Measurements from ENCODE around the gene PYROXD2. TPM values are rescaled to one million over a fixed set of nuclear protein-coding genes. Genes with fewer than 3 reads are reported as not detected.

PYROXD2 gene
- total and polyA plus RNA-seq, 2 of the 13 experiments (the other 11 are each of a cell fraction or from before 2014, with no cell fraction given) = 2.0 to 6.2 TPM

- TF ChIP-seq SP2 (CRISPR knock-in tag; IDR thresholded peaks at IDR 0.05) = no peak
Observed at GRCh38 chr10:98382691-98383101, 32.3 kb downstream of the PYROXD2 start (continued).

- TF ChIP-seq KDM2A (CRISPR knock-in tag; IDR thresholded peaks at IDR 0.05; ENCODE audit: borderline replicate concordance, low read depth) (no peak), CCAR2 (optimal IDR thresholded peaks at IDR 0.05; ENCODE audit: low read depth, low read length) (no peak), RORA (CRISPR knock-in tag; IDR thresholded peaks at IDR 0.05) (no peak), MAFF (IDR thresholded peaks at IDR 0.05; ENCODE audit: low read depth, low read length) (peak; percentile 98), MAFK (conservative IDR thresholded peaks at IDR 0.05 in 1 of 2, IDR thresholded peaks at IDR 0.05 in 1 of 2; ENCODE audit: low read length in 2 of 2) (peak; percentile 97 to 99)
- WGBS (ENCODE audit: low lambda C conversion rate) = 48% methylated on average over 6 of the region's 8 CpGs
Observed at GRCh38 chr10:98380493-98381339, 34.3 kb downstream of the PYROXD2 start.

More at GRCh38 chr10:98380493-98381339, 34.3 kb downstream of the PYROXD2 start:
- Histone ChIP-seq H3K27me3 (ENCODE audit: control insufficient read depth in 1 of 2, insufficient read depth in 2 of 2, low read length in 2 of 2) (peaks cover 2 to 3% of the 10 kb centered on the region in 2 experiments; a peak in 1 of 5 replicates), H3K4me1 (ENCODE audit: insufficient read depth, low read length) (no peaks in the 10 kb centered on the region), H3K27ac (ENCODE audit: extremely low read length, insufficient read depth, low read length) (no peak overlapping the region), H3K9ac (ENCODE audit: insufficient read depth, low read depth, low read length) (no peak overlapping the region), H4K20me1 (ENCODE audit: insufficient read depth, low read length) (no peaks in the 10 kb centered on the region), H3K36me3 (replicated peaks in 1 of 2; ENCODE audit: control insufficient read depth in 1 of 2, insufficient read depth in 2 of 2, low read length in 2 of 2) (no peaks in the 10 kb centered on the region), H3K79me2 (ENCODE audit: insufficient read depth, low read length) (no peaks in the 10 kb centered on the region), H3K4me2 (ENCODE audit: low read depth, low read length) (no peak overlapping the region), H3K9me3 (ENCODE audit: low read length) (peaks cover 7% of the 10 kb centered on the region; the same call in 1 of the 2 replicates), H3K4me3 (replicated peaks in 1 of 3; ENCODE audit: insufficient read depth in 1 of 3, low read depth in 2 of 3, low read length in 3 of 3) (no peak overlapping the region), H2AFZ (ENCODE audit: low read length) (no peak overlapping the region)
- no peak for DNase-seq (ENCODE audit: low spot score)
- intact Hi-C loops (cut with micrococcal nuclease; ENCODE audit: unreplicated experiment) (no loop called here), in situ Hi-C loops (cut with HindIII; ENCODE audit: extremely low pct_ligation_motif_present, low pct_unique_long_range_greater_than_20kb) (no loop called here)
- BruUV-seq (replicated peaks) = no TSS peak
- FAIRE-seq = no peak
- no peak for ATAC-seq
- ChIA-PET CTCF (ENCODE audit: low intra/inter-chr PET ratio, low total read pairs) (no interaction called here), POLR2A (no interaction called here)
